T-helper 2 cell treated with Interferon-gamma antibody and Interleukin-4, amounts not matched to agents 5 μg/mL and 100 μg/mL, for 36 hours (primary cell): ENCODE data around the gene SLC1A4.

Experiments used
- DNase-seq: peaks from one replicate; pipeline ENCODE4 v3.0.0; 2021; ENCODE audit warnings: low spot score
- H3K27ac Mint-ChIP-seq: one replicate; pipeline ENCODE4 v1.8.0; 2021; ENCODE audit warnings: mild to moderate bottlenecking, mixed read lengths
- H3K27me3 Mint-ChIP-seq: one replicate; pipeline ENCODE4 v1.8.0; 2021; ENCODE audit warnings: low read depth, mixed read lengths
- H3K36me3 Mint-ChIP-seq: one replicate; pipeline ENCODE4 v1.8.0; 2021; ENCODE audit warnings: low read depth, mixed read lengths
- H3K4me1 Mint-ChIP-seq: one replicate; pipeline ENCODE4 v1.8.0; 2021; ENCODE audit warnings: low read depth, mixed read lengths
- H3K4me3 Mint-ChIP-seq: one replicate; pipeline ENCODE4 v1.8.0; 2022; ENCODE audit warnings: mild to moderate bottlenecking, moderate library complexity, mixed read lengths
- H3K9me3 Mint-ChIP-seq: one replicate; pipeline ENCODE4 v1.8.0; 2021; ENCODE audit warnings: mixed read lengths

The SLC1A4 gene

DNA sequence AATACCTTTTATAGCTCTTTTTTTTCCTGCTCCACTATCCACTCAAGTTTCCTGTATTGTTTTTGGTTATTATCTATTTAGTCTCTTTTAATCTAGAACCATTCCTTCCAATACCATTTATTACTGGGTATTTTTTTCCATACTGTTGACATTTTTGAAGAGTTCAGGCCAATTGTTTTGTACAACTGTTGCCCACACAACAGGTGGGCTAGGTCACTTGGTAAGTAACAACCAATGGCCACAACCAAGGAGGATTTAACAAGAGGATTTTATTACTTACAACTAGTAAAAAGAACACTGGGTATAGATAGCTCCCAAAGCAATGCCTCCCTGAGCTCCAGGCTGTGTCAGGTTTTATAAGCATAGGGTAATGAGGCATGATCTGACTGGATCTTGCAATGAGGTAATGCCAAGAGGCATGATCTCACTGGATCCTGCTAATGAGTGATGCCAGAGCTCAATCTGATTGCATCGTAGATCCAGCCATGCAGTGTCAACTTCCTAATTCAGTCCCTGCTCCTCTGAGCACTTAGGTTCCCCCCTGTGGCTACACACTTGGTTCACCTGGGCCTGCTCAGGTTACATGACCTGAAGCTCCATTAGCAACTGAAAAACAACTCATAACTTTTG is 59.9 kb downstream of the SLC1A4 start:
- Mint-ChIP-seq H3K9me3 (peaks cover 11% of the 10 kb centered on the region), H3K27ac (no peak overlapping the region), H3K4me3 (no peak overlapping the region), H3K4me1 (peaks cover 19% of the 10 kb centered on the region), H3K36me3 (peaks cover 26% of the 10 kb centered on the region), H3K27me3 (no peaks in the 10 kb centered on the region)
- no peak for DNase-seq

DNA sequence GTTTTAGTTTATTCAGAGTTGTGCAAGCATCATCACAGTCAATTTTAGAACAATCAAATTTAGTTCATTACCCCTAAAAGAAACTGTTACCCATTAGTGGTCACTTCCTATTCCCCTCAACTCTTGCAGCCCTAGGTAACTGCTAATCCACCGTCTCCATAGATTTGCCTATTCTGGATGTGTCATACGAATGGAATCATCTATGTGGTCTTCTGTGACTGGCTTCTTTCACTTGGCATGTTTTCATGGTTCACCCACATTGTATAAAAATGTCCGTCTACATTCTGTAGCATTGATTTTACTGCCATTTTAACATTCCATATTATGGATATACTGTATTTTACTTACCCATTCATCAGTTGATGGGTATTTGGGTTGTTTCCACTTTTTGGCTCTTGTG is 61.7 kb downstream of the SLC1A4 start:
- H3K9me3 Mint-ChIP-seq = no peaks in the 10 kb centered on the region
- DNase-seq = no peak
- H3K4me1 Mint-ChIP-seq = peaks cover 29% of the 10 kb centered on the region
- no peak overlapping the region for H3K4me3 Mint-ChIP-seq
- H3K27me3 Mint-ChIP-seq = no peaks in the 10 kb centered on the region
- peaks cover 14% of the 10 kb centered on the region for H3K36me3 Mint-ChIP-seq
- H3K27ac Mint-ChIP-seq = no peak overlapping the region

DNA sequence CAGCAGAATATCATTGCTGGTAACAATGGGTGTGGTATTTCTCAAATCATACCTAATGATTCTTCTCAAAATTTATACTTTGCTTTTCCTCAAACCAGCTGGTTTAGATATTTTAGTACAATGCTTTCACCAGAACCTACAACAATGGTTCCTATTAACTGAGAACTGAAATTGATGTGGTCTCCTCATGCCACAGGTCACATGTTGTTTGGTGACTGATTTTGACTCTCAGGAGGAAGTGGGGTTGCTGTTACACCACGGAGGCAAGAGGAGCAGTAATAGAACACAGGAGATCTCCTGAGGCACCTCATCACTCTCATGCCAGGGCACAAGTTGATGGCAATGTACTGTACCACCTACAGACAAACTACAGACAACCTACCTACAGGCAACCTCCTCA is 64.0 kb downstream of the SLC1A4 start:
- H3K27ac Mint-ChIP-seq = peak overlapping the region; percentile 86
- H3K36me3 Mint-ChIP-seq = peaks cover 8% of the 10 kb centered on the region
- no peaks in the 10 kb centered on the region for H3K9me3 Mint-ChIP-seq
- DNase-seq = peak; percentile 51
- H3K4me1 Mint-ChIP-seq = peaks cover 40% of the 10 kb centered on the region
- H3K27me3 Mint-ChIP-seq = no peaks in the 10 kb centered on the region
- H3K4me3 Mint-ChIP-seq = peak overlapping the region; percentile 97

DNA sequence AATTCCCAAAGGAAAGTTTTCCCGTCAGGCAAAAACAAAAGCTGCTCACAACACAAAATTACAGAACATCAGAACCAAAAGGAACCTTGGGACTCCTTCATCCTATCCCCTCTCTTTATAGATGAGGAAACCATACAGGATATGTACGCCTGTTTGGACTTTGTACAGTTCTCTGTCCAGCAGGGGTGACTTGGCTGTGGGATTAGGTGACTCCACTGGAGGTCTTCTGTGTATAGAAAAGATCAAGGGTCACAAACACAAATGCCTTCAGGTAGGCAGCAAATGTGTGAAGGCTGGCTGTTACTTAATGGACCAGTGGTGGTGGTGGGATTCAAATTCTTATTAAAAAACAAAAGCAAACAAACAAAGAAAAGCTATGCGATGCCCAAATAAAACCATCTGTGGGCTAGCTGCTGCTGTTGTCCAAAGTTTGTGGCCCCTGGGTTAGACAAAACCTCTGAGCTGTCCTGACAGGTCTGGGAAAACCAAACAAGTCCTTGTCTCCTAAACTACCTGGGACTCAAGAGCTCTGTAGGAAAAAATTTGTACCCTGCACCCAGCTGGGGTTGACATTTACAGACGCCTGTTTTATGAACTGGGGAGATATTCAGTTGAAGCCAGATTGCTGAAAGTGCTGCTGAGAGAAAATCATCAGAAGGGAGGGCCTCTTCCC is 65.7 kb downstream of the SLC1A4 start:
- DNase-seq = no peak
- Mint-ChIP-seq H3K27ac (peak overlapping the region; percentile 86), H3K4me3 (peak overlapping the region; percentile 97), H3K36me3 (peaks cover 3% of the 10 kb centered on the region), H3K4me1 (peaks cover 44% of the 10 kb centered on the region), H3K27me3 (no peaks in the 10 kb centered on the region), H3K9me3 (no peaks in the 10 kb centered on the region)

DNA sequence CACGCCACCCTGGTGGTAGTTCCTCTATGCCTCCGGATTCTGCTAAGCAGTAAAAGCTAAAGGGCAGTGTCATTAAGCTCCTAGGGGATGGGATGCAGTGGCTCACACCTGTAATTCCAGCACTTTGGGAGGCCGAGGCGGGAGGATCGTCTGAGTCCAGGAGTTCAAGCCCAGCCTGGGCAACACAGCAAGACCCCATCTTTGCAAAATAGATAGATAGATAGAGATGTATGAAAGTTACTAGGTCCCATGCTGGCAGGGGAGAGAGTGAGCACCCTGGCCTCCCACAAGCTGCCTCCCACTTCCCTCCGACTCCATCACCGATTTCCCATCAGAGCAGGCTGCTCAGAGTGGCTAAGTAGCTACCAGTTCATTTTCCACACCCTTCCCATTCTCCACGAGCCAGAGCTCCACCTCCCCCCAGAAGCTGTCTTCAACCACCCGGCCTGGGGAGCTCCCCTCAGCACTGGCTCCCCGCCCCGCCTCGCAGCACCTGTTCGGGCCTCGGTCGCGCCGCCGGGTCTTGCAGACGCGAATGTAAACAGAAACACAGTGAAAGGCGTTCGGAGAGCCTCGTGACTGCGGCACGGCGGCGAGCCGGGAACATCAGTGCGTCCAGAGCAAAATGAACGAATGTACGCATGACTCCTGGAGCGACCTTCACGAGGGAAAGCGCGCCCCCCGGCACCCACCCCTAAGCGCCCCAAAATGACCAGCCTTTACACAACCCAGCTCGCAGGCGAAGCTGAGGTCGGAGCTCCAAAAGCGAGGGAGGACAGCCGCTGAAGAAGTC is 66.4 kb downstream of the SLC1A4 start:
- no peak for DNase-seq
- Mint-ChIP-seq H3K9me3 (no peaks in the 10 kb centered on the region), H3K27me3 (no peaks in the 10 kb centered on the region), H3K27ac (peak overlapping the region; percentile 86), H3K36me3 (peaks cover 3% of the 10 kb centered on the region), H3K4me3 (peak overlapping the region; percentile 97), H3K4me1 (peaks cover 44% of the 10 kb centered on the region)

DNA sequence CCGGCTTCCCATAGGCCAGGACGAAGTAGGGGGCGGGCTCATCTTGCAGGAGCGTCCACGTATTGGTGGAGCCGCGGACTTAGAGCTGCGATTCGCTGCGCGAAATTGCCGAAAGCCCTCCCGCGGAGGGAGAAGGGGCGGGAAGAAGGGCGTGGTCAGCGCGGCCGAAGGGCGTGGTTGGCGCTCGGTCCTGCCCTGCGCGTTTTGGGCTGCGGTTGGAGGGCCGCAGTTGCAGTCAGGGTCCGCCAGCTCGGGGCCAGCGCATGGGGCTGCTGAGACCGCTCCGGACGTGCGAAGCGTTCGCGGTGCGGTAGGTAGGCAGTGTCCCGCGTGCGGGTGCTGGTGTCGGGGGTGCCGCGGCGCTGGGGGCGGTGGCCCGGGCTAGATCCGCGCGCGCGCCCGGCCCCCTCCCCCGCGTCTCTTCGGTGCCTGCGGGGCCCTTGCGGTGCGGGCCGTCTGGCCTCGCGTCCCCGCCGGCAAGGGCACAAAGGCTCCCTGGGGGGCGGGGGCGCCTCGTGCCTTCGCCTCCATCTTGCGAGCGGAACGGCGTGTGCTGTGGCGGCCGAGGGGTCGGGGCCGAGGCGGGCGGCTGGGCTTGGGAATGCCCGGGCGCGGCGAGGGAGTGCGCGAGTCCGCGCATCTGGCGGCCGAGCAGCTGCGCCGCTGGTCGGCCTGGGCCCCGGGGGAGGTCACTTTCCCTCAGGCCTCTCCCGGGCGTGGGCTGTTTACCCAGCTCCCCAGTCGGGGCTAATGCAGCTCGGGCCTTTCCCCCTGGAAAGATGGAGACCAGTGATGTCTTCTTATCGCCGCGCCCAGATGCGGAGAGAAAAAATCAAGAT is 67.2 kb downstream of the SLC1A4 start, which contains the start of gene CEP68:
CEP68 (plus strand) TSS at position 202 of the 839 bp plus-strand sequence. CDS start 13,029 bp downstream, outside the sequence.
- peak within 1 kb of the TSS; percentile 97 for H3K4me3 Mint-ChIP-seq
- H3K27ac Mint-ChIP-seq = peak within 1 kb of the TSS; percentile 89
- H3K4me1 Mint-ChIP-seq = peaks cover 44% of the 10 kb centered on the region
- H3K36me3 Mint-ChIP-seq = no peaks in the 10 kb centered on the region
- H3K27me3 Mint-ChIP-seq = no peaks in the 10 kb centered on the region
- peak; percentile 97 for DNase-seq
- no peaks in the 10 kb centered on the region for H3K9me3 Mint-ChIP-seq

DNA sequence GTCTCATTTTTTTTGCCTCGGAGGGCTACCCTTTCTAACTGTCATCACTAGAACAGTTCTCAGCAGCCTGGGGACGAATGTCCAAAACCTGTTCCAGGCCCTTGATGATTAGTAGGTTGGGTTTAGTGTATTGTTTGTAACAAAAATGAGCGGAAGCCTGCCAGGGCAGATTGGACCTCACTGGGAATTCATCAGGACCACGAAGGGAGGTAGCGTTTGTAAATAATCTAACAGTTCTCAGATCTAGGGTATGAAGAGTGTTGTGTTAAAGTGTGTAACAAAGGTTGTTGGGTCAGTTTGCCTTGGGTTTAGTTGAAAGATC is 67.8 kb downstream of the SLC1A4 start:
- Mint-ChIP-seq H3K27me3 (no peaks in the 10 kb centered on the region), H3K27ac (peak overlapping the region; percentile 89), H3K36me3 (no peaks in the 10 kb centered on the region), H3K9me3 (no peaks in the 10 kb centered on the region), H3K4me3 (peak overlapping the region; percentile 86), H3K4me1 (peaks cover 44% of the 10 kb centered on the region)
- no peak for DNase-seq

DNA sequence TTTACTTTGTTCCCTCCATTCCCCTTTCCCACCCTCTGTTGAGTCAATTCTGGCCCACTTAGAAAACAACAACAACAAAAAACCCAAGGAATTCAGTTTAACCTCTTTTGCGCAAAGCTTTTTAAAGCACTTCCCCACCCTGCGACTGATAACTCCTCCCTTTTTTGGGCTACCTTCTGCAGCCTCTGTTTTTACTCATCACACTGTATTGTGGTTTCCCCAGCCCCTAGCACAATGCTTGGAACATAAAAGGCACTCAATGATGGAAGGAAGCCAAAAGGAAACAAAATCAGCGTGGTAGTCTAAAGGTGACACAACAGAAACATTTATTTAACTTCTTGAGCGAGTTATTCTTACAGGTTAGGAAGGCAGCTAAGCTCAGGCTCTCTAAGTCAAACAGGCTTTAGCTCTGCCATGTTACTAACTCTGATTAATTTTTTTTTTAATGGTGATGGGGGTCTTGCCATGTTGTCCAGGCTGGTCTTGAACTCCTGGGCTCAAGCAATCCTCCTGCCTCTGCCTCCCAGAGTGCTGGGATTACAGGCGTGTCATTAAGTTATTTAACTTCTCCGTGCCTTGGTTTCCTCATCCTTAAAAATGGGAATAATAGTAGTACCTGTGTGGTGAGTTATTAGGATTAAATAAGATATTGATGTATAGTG is 68.3 kb downstream of the SLC1A4 start:
- H3K36me3 Mint-ChIP-seq = no peaks in the 10 kb centered on the region
- peak; percentile 72 for DNase-seq
- H3K4me3 Mint-ChIP-seq = peak overlapping the region; percentile 86
- H3K4me1 Mint-ChIP-seq = peaks cover 44% of the 10 kb centered on the region
- no peaks in the 10 kb centered on the region for H3K9me3 Mint-ChIP-seq
- peak overlapping the region; percentile 89 for H3K27ac Mint-ChIP-seq
- no peaks in the 10 kb centered on the region for H3K27me3 Mint-ChIP-seq

DNA sequence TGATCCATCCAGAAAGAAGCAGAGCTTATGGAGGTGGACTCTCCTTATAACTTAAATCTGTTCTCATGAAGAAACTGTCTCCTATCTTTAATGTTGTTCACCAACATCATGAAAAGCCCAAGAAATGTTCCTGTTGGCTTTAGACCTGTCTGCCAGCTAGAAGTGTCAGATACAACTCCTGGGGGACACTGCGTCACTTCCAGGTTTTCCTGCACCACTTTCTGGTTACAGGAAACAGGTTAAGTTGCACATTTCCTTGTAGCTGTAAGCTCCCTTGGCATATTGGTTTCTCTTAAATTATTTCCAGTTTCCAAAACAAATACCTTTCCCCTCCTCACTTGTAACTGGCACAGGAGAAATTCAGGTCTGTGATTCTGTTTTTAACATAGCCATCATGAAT is 69.9 kb downstream of the SLC1A4 start:
- no peak overlapping the region for H3K27ac Mint-ChIP-seq
- H3K9me3 Mint-ChIP-seq = no peaks in the 10 kb centered on the region
- H3K36me3 Mint-ChIP-seq = no peaks in the 10 kb centered on the region
- no peak overlapping the region for H3K4me3 Mint-ChIP-seq
- DNase-seq = no peak
- H3K4me1 Mint-ChIP-seq = peaks cover 34% of the 10 kb centered on the region
- H3K27me3 Mint-ChIP-seq = no peaks in the 10 kb centered on the region

DNA sequence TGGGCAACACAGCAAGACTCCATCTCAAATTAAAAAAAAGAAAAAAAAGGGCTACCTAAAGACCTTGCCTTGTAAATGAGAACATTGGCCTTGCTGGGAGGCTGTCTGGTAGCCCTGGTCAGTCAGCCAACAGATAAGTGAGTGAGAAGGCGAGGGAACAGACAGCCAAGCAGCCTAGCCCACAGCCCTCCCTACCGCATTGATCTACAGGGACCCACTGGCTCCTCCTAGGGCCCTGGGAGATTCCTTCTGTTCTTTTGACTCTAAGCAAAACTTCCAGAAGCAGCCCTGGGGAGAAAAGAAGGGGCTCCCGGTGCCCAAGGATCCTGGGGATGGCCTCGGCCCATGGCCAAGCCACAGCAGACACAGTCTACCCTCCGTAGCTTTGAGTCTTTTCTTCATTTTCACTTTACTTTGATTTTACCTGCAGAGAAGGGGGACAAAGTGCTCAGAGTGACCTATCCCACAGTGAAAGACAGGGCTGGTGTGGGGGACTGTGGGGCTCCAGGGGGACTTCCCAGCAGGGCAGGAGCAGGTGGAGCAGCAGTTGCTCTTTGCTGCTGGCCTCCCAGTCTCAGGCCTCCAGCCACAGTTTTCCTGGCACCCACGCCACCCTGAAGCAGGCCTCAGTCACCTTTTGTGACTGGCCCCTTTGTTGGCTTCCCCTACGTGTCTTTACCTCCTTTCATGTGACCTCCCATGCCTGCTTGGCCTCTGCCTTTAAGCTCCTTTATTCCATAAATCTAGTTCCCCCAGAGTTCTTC is 72.1 kb downstream of the SLC1A4 start:
- no peak overlapping the region for H3K4me3 Mint-ChIP-seq
- H3K27me3 Mint-ChIP-seq = no peaks in the 10 kb centered on the region
- H3K4me1 Mint-ChIP-seq = peaks cover 27% of the 10 kb centered on the region
- peak overlapping the region; percentile 35 for H3K27ac Mint-ChIP-seq
- DNase-seq = no peak
- no peaks in the 10 kb centered on the region for H3K9me3 Mint-ChIP-seq
- H3K36me3 Mint-ChIP-seq = no peaks in the 10 kb centered on the region

DNA sequence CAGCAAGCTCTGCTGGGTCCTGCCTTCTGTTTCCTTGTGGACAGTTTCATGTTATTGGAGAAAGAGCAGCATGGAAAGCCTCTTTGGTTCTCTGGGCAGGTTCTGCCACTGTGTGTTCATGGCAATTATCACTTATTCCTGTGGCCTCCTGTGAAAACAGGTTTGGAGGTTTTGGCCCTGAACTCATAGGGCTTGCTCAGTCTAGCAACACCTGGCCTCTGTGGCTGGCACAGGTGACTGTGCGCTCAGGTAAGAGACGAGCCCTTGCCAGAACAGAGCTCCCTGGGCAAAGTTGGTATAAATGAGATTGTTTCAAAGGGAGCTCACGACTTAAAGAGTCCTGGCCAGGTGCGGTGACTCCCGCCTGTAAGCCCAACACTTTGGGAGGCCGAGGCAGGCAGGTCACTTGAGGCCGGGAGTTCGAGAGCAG is 72.7 kb downstream of the SLC1A4 start:
- H3K27me3 Mint-ChIP-seq = no peaks in the 10 kb centered on the region
- H3K27ac Mint-ChIP-seq = no peak overlapping the region
- no peak for DNase-seq
- H3K9me3 Mint-ChIP-seq = no peaks in the 10 kb centered on the region
- no peaks in the 10 kb centered on the region for H3K36me3 Mint-ChIP-seq
- H3K4me1 Mint-ChIP-seq = peaks cover 26% of the 10 kb centered on the region
- H3K4me3 Mint-ChIP-seq = no peak overlapping the region

DNA sequence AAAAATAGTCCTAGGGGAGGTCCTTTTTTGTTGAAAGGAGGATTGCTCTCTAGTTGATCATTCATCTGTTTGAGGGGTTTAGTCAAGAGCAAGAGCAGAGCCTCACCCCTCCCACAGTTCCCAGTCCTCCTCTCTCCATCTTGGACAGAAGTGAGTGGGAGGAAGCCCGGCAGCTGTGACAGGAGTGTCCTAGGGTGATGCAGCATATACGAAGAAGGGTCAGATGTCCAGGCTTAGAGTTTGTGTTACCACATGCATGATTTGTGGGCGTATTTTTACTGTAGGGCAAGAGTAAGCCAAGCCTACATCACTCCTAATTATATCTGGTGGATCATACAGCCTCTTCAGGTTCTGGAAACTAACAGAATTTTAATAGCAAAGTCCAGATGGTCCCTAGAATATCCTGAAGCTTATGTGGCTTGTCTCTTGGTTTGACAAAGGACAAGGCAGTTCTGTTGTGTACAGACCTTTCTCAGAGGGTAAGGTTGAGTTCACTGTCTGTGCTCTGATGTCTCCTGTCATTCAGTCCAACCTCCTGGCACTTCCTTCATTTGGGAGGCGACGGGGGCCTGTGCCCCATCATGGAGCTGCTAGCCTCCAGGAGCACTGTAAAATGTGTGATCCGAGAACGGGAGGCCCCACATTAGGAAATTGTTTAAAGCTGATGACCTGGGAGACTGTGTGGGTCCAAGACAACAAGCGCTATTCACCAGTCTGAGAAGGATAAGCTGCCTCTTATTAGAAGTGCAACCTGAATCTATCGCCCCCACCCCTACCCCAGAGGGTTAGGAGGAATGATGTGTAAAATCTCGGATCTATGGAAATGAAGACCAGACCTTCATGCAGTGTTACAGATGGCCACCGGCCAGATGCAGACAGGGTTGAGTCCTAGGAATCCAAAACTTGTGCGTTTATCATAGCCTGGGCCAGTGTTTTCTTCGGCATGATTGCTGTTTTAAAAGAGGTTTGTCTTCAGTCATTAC is 73.9 kb downstream of the SLC1A4 start:
- Mint-ChIP-seq H3K27ac (no peak overlapping the region), H3K9me3 (no peaks in the 10 kb centered on the region), H3K27me3 (no peaks in the 10 kb centered on the region), H3K4me1 (peaks cover 23% of the 10 kb centered on the region), H3K4me3 (no peak overlapping the region), H3K36me3 (no peaks in the 10 kb centered on the region)
- DNase-seq = no peak
